Mesodermal cell (in vitro differentiated cells): ENCODE data around the gene SLC43A1.
A peak's percentile ranks its signal among the peaks of the same experiment; 100 is the strongest.

Experiments used
- H3K27ac ChIP-seq: 2 replicates; pipeline ENCODE4 v1.7.0; 2013; ENCODE audit warnings: mild to moderate bottlenecking, low read depth, low read length, moderate library complexity; ENCODE audit not compliant: severe bottlenecking
- H3K36me3 ChIP-seq: 2 replicates; pipeline ENCODE4 v1.7.1; 2013; ENCODE audit warnings: mild to moderate bottlenecking, low read length, moderate library complexity; ENCODE audit not compliant: control insufficient read depth, insufficient read depth
- H3K4me1 ChIP-seq: one replicate; pipeline ENCODE4 v1.7.1; 2013; ENCODE audit warnings: mild to moderate bottlenecking, low read length; ENCODE audit not compliant: insufficient read depth, control insufficient read depth, poor library complexity, severe bottlenecking
- H3K4me3 ChIP-seq: 2 replicates; pipeline ENCODE4 v1.7.0; 2013; ENCODE audit warnings: low read length, control low read depth, mild to moderate bottlenecking; ENCODE audit not compliant: insufficient read depth, poor library complexity, severe bottlenecking; ENCODE audit errors: extremely low read depth
- H3K9me3 ChIP-seq: 2 replicates; pipeline ENCODE4 v1.7.1; 2013; ENCODE audit warnings: mild to moderate bottlenecking, low read length, moderate library complexity; ENCODE audit not compliant: control insufficient read depth
- WGBS, 2 experiments: methylation state at CpG; one replicate each; pipeline ENCODE4 v1.1.5; 2013; ENCODE audit warnings: missing lambda C conversion rate in 2 of 2; ENCODE audit not compliant: insufficient coverage in 2 of 2; 5-methylcytosine and 5-hydroxymethylcytosine counted together

SLC43A1 gene

GRCh38 chr11:57508341-57509170, 6.9 kb downstream of the SLC43A1 start:
- H3K4me3 ChIP-seq = no peak overlapping the region
- H3K36me3 ChIP-seq = no peaks in the 10 kb centered on the region
- H3K4me1 ChIP-seq = peaks cover 2% of the 10 kb centered on the region
- no peaks in the 10 kb centered on the region for H3K9me3 ChIP-seq
- no peak overlapping the region for H3K27ac ChIP-seq
- WGBS, 2 experiments = 92 to 95% methylated on average over 6 to 7 of the region's 7 CpGs

GRCh38 chr11:57506522-57506921, 9.0 kb downstream of the SLC43A1 start:
- WGBS, 2 experiments = 100% methylated on average over 1 of the region's 1 CpG
- Histone ChIP-seq H3K36me3 (no peaks in the 10 kb centered on the region), H3K9me3 (no peaks in the 10 kb centered on the region), H3K4me3 (no peak overlapping the region), H3K4me1 (no peaks in the 10 kb centered on the region), H3K27ac (no peak overlapping the region)

DNA sequence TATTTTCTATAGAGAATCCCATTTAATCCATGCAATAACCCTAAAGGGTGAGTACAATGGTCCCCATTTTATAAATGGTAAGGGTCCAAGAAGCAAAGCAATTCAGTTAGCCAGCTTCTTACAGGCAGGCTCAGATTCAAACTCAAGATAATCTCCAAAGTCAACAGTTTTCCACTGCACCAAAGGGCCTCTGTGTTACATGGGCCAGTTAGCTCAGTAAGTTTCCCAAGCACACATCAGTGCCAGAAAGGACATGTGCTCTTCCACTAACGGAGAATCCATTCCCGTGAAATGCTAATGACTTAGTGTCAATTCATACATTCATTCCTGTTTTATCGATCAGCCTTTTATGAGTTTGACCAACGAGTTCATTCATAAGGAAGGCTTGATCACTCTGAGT, 11.0 kb downstream of the SLC43A1 start:
- peaks cover 7% of the 10 kb centered on the region for H3K4me1 ChIP-seq
- no peak overlapping the region for H3K4me3 ChIP-seq
- H3K27ac ChIP-seq = no peak overlapping the region
- WGBS, 2 experiments = 89 to 94% methylated on average over 2 to 4 of the region's 4 CpGs
- no peaks in the 10 kb centered on the region for H3K36me3 ChIP-seq
- no peaks in the 10 kb centered on the region for H3K9me3 ChIP-seq

- no peaks in the 10 kb centered on the region for H3K9me3 ChIP-seq
- H3K36me3 ChIP-seq = no peaks in the 10 kb centered on the region
- H3K4me1 ChIP-seq = peaks cover 7% of the 10 kb centered on the region
- no peak overlapping the region for H3K4me3 ChIP-seq
- H3K27ac ChIP-seq = no peak overlapping the region
Observed at GRCh38 chr11:57502870-57503269, 12.6 kb downstream of the SLC43A1 start.

- Histone ChIP-seq H3K4me1 (peaks cover 7% of the 10 kb centered on the region), H3K27ac (no peak overlapping the region), H3K9me3 (no peaks in the 10 kb centered on the region), H3K4me3 (no peak overlapping the region), H3K36me3 (no peaks in the 10 kb centered on the region)
- WGBS, 2 experiments = 83 to 95% methylated on average over 3 of the region's 3 CpGs
Observed at GRCh38 chr11:57502376-57502775, 13.1 kb downstream of the SLC43A1 start.

- Histone ChIP-seq H3K36me3 (no peaks in the 10 kb centered on the region), H3K9me3 (no peaks in the 10 kb centered on the region), H3K27ac (no peak overlapping the region), H3K4me3 (no peak overlapping the region), H3K4me1 (peaks cover 7% of the 10 kb centered on the region)
- WGBS, 2 experiments = 82 to 100% methylated on average over 2 to 4 of the region's 4 CpGs
Observed at GRCh38 chr11:57501953-57502352, 13.5 kb downstream of the SLC43A1 start.

- 89 to 95% methylated on average over 10 of the region's 15 CpGs for WGBS, 2 experiments
- no peaks in the 10 kb centered on the region for H3K36me3 ChIP-seq
- H3K9me3 ChIP-seq = no peaks in the 10 kb centered on the region
- peaks cover 7% of the 10 kb centered on the region for H3K4me1 ChIP-seq
- no peak overlapping the region for H3K4me3 ChIP-seq
- no peak overlapping the region for H3K27ac ChIP-seq
Observed at GRCh38 chr11:57500926-57501325, 14.6 kb downstream of the SLC43A1 start.

- Histone ChIP-seq H3K36me3 (no peaks in the 10 kb centered on the region), H3K4me1 (peaks cover 7% of the 10 kb centered on the region), H3K9me3 (no peaks in the 10 kb centered on the region), H3K27ac (no peak overlapping the region), H3K4me3 (no peak overlapping the region)
- WGBS, 2 experiments = 94% methylated on average over 7 of the region's 8 CpGs
Observed at GRCh38 chr11:57500515-57500914, 15.0 kb downstream of the SLC43A1 start.

DNA sequence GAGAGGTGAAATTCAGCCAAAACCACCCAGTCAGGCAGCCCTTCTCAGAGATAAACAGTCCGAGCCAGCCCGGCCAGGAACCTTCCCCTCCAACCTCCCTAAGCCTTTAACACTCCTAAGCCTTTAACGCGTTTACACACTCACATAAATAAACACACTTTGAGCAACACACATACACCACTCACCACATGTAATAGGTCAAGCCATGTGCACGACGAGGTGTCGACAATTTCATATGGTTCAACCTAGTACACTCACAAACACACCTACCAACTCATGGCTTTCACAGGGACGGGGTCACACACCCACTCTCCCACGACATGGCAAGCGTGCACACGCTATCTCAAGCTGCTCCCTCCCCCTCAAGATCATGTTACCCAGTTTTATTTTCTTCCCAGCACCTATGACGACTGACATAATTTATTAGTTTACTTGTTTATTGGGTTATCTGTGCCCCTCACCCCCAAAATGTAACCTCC, 15.5 kb downstream of the SLC43A1 start:
- Histone ChIP-seq H3K36me3 (no peaks in the 10 kb centered on the region), H3K4me1 (peaks cover 7% of the 10 kb centered on the region), H3K27ac (peak overlapping the region; percentile 45), H3K9me3 (no peaks in the 10 kb centered on the region), H3K4me3 (no peak overlapping the region)
- 43 to 51% methylated on average over 11 of the region's 12 CpGs for WGBS, 2 experiments

DNA sequence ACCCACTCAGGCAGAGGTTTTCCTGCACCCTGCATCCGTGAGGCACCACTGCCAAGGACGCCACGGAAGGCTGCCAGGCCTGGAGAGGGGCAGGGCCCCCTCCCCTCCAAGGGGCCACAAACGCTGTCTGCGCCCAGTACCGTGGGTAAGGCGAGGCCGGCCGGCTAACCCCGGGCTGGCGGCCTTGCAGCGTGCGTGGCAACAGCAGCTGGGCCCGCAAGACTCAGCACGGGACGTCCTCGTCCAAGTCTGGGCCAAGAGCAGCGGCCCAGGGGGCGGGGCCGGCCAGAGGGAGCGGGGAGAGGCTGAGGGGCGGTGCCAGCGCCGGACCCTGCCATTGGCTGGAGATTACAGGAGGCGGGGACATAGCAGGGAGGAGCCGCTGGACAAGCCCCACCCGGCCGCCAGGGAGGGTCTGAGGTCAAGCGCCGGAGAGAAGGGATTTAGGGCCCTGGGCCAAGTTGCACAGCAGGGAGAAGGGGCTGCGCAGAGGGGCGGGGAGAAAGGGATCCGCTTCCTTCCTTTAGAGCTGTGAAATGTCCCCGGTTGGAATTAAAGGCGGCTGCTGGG, 16.0 kb downstream of the SLC43A1 start:
- 3 to 5% methylated on average over 22 to 27 of the region's 35 CpGs for WGBS, 2 experiments
- H3K27ac ChIP-seq = peak overlapping the region; percentile 45
- H3K36me3 ChIP-seq = no peaks in the 10 kb centered on the region
- no peaks in the 10 kb centered on the region for H3K9me3 ChIP-seq
- H3K4me3 ChIP-seq = no peak overlapping the region
- H3K4me1 ChIP-seq = peaks cover 7% of the 10 kb centered on the region

GRCh38 chr11:57498540-57498939, 17.0 kb downstream of the SLC43A1 start:
- no peak overlapping the region for H3K27ac ChIP-seq
- WGBS, 2 experiments = 93 to 100% methylated on average over 2 to 5 of the region's 6 CpGs
- H3K9me3 ChIP-seq = no peaks in the 10 kb centered on the region
- H3K4me1 ChIP-seq = peaks cover 7% of the 10 kb centered on the region
- H3K4me3 ChIP-seq = no peak overlapping the region
- H3K36me3 ChIP-seq = no peaks in the 10 kb centered on the region
